Bladder microvascular endothelial cell (primary cell): ENCODE measurements around the gene PKP3. TPM values are rescaled to one million over a fixed set of nuclear protein-coding genes. Genes with fewer than 3 reads are reported as not detected.

ENCODE experiments used
- total RNA-seq: library from RNA; depleted of rRNA; stranded (reverse); fragments of >200 nt; gene quantifications from 2 replicates; pipeline ENCODE4 v1.2.3, GENCODE V29; 2014

PKP3 gene
- total RNA-seq = 0.06 and 0.16 TPM in 2 replicates

DNA sequence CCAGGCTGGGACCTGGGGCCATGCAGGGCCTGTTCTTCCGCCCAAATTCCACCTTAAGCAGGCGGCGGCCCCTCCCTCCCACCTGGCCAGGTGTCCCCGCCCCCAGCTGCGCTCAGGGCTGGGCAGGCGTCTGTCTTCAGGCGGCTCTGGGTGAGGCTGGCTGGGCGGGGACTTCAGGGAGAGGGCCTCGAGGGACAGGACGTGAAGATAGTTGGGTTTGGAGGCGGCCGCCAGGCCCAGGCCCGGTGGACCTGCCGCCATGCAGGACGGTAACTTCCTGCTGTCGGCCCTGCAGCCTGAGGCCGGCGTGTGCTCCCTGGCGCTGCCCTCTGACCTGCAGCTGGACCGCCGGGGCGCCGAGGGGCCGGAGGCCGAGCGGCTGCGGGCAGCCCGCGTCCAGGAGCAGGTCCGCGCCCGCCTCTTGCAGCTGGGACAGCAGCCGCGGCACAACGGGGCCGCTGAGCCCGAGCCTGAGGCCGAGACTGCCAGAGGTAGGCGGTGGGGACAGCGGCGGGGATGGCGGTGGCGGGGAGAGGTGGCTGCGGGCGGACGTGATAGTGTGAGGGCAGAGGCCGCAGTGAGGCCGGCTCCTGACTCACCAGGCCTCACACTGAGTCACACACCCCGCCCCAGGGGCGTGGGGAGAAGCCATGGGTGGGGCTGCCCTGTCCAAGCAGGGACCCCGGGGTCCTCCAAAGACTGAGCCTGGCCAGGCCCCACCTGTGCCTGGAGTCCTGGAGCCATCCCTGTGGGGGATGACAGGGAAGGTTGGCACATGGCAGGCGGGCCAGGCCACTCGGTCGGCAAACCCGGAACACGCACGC is at the start of gene PKP3:
PKP3 (plus strand) TSS at position 176 of the 824 bp plus-strand sequence; CDS start at position 260, 84 bp downstream.

GRCh38 chr11:369336-370018 is 24.5 kb upstream of the PKP3 start, which contains the start of gene B4GALNT4:
Gene B4GALNT4, plus strand, starts transcription at chr11:369499. Its CDS starts 305 bp downstream, at chr11:369804.

GRCh38 chr11:441418-442274 is 47.6 kb downstream of the PKP3 start, which contains the start of gene ANO9:
Gene ANO9, minus strand, starts transcription at chr11:442011. Its CDS starts 85 bp downstream, at chr11:441926.

GRCh38 chr11:449889-450808 is 56.1 kb downstream of the PKP3 start, which contains the start of gene PTDSS2:
Gene PTDSS2, plus strand, starts transcription at chr11:450279. Its CDS starts 177 bp downstream, at chr11:450456.

Other genes with a start within 250 kb of the PKP3 start
- not detected in 2 replicates for gene SCGB1C1, start 201.1 kb upstream of the PKP3 start, total RNA-seq
- 8.6 and 18.3 TPM in 2 replicates for gene BET1L, start 186.8 kb upstream of the PKP3 start, total RNA-seq
- 144 and 223 TPM in 2 replicates for gene RIC8A, start 186.5 kb upstream of the PKP3 start, total RNA-seq
- 5.8 and 7.9 TPM in 2 replicates for gene SIRT3, start 157.9 kb upstream of the PKP3 start, total RNA-seq
- 168 and 170 TPM in 2 replicates for gene PSMD13, start 157.2 kb upstream of the PKP3 start, total RNA-seq
- not detected in 2 replicates for gene NLRP6, start 115.8 kb upstream of the PKP3 start, total RNA-seq
- 9.1 and 19.9 TPM in 2 replicates for gene PGGHG, start 105.1 kb upstream of the PKP3 start, total RNA-seq
- not detected in 2 replicates for gene IFITM5, start 94.7 kb upstream of the PKP3 start, total RNA-seq
- 82.6 and 114 TPM in 2 replicates for gene IFITM2, start 86.4 kb upstream of the PKP3 start, total RNA-seq
- gene IFITM1, start 80.2 kb upstream of the PKP3 start, total RNA-seq = 4.1 and 31.7 TPM in 2 replicates
- gene IFITM3, start 73.3 kb upstream of the PKP3 start, total RNA-seq = 44.7 and 77.2 TPM in 2 replicates
- 0.16 and 2.3 TPM in 2 replicates for gene B4GALNT4, start 24.7 kb upstream of the PKP3 start, total RNA-seq
- 32.1 and 42.6 TPM in 2 replicates for gene SIGIRR, start 20.8 kb downstream of the PKP3 start, total RNA-seq
- 0.32 and 5.7 TPM in 2 replicates for gene ANO9, start 47.8 kb downstream of the PKP3 start, total RNA-seq
- gene PTDSS2, start 56.1 kb downstream of the PKP3 start, total RNA-seq = 22.2 and 37.3 TPM in 2 replicates
- gene RNH1, start 113.0 kb downstream of the PKP3 start, total RNA-seq = 206 and 271 TPM in 2 replicates
- 65.3 and 82.4 TPM in 2 replicates for gene HRAS, start 141.4 kb downstream of the PKP3 start, total RNA-seq
- 0.32 and 1.2 TPM in 2 replicates for gene LRRC56, start 143.3 kb downstream of the PKP3 start, total RNA-seq
- 1.2 and 1.8 TPM in 2 replicates for gene LMNTD2, start 166.5 kb downstream of the PKP3 start, total RNA-seq
- 16.4 and 16.5 TPM in 2 replicates for gene RASSF7, start 166.8 kb downstream of the PKP3 start, total RNA-seq
- 19.9 and 33.0 TPM in 2 replicates for gene PHRF1, start 182.3 kb downstream of the PKP3 start, total RNA-seq
- gene IRF7, start 221.7 kb downstream of the PKP3 start, total RNA-seq = 13.1 and 17.6 TPM in 2 replicates
- gene CDHR5, start 230.7 kb downstream of the PKP3 start, total RNA-seq = not detected in 2 replicates
- gene SCT, start 233.0 kb downstream of the PKP3 start, total RNA-seq = not detected in 2 replicates
- gene DRD4, start 243.1 kb downstream of the PKP3 start, total RNA-seq = not detected in 2 replicates